H9 (cell line): ENCODE data around the gene AATK. TPM values are rescaled to one million over a fixed set of nuclear protein-coding genes. Genes with fewer than 3 reads are reported as not detected.

Experiments
- DNase-seq: peaks from one replicate; pipeline ENCODE4 v3.0.0-alpha.2; 2017
- H2AFZ ChIP-seq: one replicate; pipeline ENCODE4 v1.6.1; 2013; ENCODE audit warnings: mild to moderate bottlenecking, low read length, control low read depth, moderate library complexity
- H2AK5ac ChIP-seq: 2 replicates; pipeline ENCODE4 v1.6.1; 2013; ENCODE audit warnings: low read length, control low read depth, mixed read lengths; ENCODE audit not compliant: insufficient read length
- H2BK120ac ChIP-seq: one replicate; pipeline ENCODE4 v1.6.1; 2013; ENCODE audit warnings: low read depth, mild to moderate bottlenecking, low read length, control low read depth, inconsistent platforms; ENCODE audit not compliant: poor library complexity, severe bottlenecking
- H2BK12ac ChIP-seq: 2 replicates; pipeline ENCODE4 v1.6.1; 2013; ENCODE audit warnings: low read length, control low read depth, mixed read lengths, low read depth; ENCODE audit not compliant: insufficient read length
- H2BK15ac ChIP-seq: 2 replicates; pipeline ENCODE4 v1.6.1; 2013; ENCODE audit warnings: low read depth, low read length, control low read depth
- H2BK20ac ChIP-seq: one replicate; pipeline ENCODE4 v1.6.1; 2013; ENCODE audit warnings: low read depth, mild to moderate bottlenecking, low read length, control low read depth, inconsistent platforms; ENCODE audit not compliant: poor library complexity, severe bottlenecking
- H2BK5ac ChIP-seq: 2 replicates; pipeline ENCODE4 v1.6.1; 2013; ENCODE audit warnings: low read length, control low read depth, mixed read lengths; ENCODE audit not compliant: insufficient read length
- H3K14ac ChIP-seq: 2 replicates; pipeline ENCODE4 v1.6.1; 2013; ENCODE audit warnings: low read length, control low read depth; ENCODE audit not compliant: insufficient read depth
- H3K18ac ChIP-seq: 2 replicates; pipeline ENCODE4 v1.6.1; 2013; ENCODE audit warnings: low read depth, mild to moderate bottlenecking, mixed read lengths, low read length, control low read depth; ENCODE audit not compliant: insufficient read length
- H3K23ac ChIP-seq: 2 replicates; pipeline ENCODE4 v1.6.1; 2013; ENCODE audit warnings: low read length, control low read depth, mixed read lengths, low read depth; ENCODE audit not compliant: insufficient read length
- H3K23me2 ChIP-seq: 2 replicates; pipeline ENCODE4 v1.6.1; 2013; ENCODE audit warnings: low read depth, mild to moderate bottlenecking, mixed read lengths, low read length, control low read depth; ENCODE audit not compliant: insufficient read length, poor library complexity, severe bottlenecking
- H3K27ac ChIP-seq: 2 replicates; pipeline ENCODE4 v1.5.1; 2013; ENCODE audit warnings: low read length, control low read depth, mixed read lengths, low read depth; ENCODE audit not compliant: insufficient read length
- H3K27me3 ChIP-seq: 2 replicates; pipeline ENCODE4 v1.6.1; 2013; ENCODE audit warnings: low read length, control low read depth, inconsistent platforms; ENCODE audit not compliant: insufficient read depth
- H3K4ac ChIP-seq: 2 replicates; pipeline ENCODE4 v1.6.1; 2013; ENCODE audit warnings: low read depth, mild to moderate bottlenecking, control low read depth, inconsistent platforms, low read length, moderate library complexity
- H3K4me1 ChIP-seq: 2 replicates; pipeline ENCODE4 v1.6.1; 2013; ENCODE audit warnings: low read length, control low read depth, inconsistent platforms; ENCODE audit not compliant: insufficient read depth
- H3K4me2 ChIP-seq: 2 replicates; pipeline ENCODE4 v1.6.1; 2013; ENCODE audit warnings: low read length, control low read depth, mixed read lengths; ENCODE audit not compliant: insufficient read length, insufficient read depth
- H3K56ac ChIP-seq: 2 replicates; pipeline ENCODE4 v1.6.1; 2013; ENCODE audit warnings: low read depth, mild to moderate bottlenecking, mixed read lengths, low read length, control low read depth; ENCODE audit not compliant: insufficient read length
- H3K79me1 ChIP-seq: 2 replicates; pipeline ENCODE4 v1.6.1; 2013; ENCODE audit warnings: low read depth, mild to moderate bottlenecking, moderate library complexity, low read length, control low read depth, inconsistent platforms; ENCODE audit not compliant: insufficient read depth, poor library complexity, severe bottlenecking
- H3K79me2 ChIP-seq: 2 replicates; pipeline ENCODE4 v1.6.1; 2013; ENCODE audit warnings: low read length, control low read depth, inconsistent platforms; ENCODE audit not compliant: insufficient read depth
- H3K9ac ChIP-seq: 2 replicates; pipeline ENCODE4 v1.6.1; 2013; ENCODE audit warnings: low read length, control low read depth, mixed read lengths; ENCODE audit not compliant: insufficient read length; ENCODE audit errors: extremely low read depth
- H3K9me3 ChIP-seq: one replicate; pipeline ENCODE4 v1.6.1; 2013; ENCODE audit warnings: low read depth, low read length, inconsistent platforms; ENCODE audit not compliant: control insufficient read depth
- H3T11ph ChIP-seq: one replicate; pipeline ENCODE4 v1.6.1; 2013; ENCODE audit warnings: mild to moderate bottlenecking, low read length, control low read depth, inconsistent platforms
- H4K20me1 ChIP-seq: one replicate; pipeline ENCODE4 v1.6.1; 2013; ENCODE audit not compliant: control insufficient read depth, insufficient read length, insufficient read depth
- H4K5ac ChIP-seq: 2 replicates; pipeline ENCODE4 v1.6.1; 2013; ENCODE audit warnings: low read depth, mild to moderate bottlenecking, mixed read lengths, low read length, control low read depth; ENCODE audit not compliant: insufficient read length
- H4K8ac ChIP-seq: replicated peaks from 2 replicates; pipeline ENCODE4 v1.6.1; 2013; ENCODE audit warnings: low read length, control low read depth, mixed read lengths, low read depth; ENCODE audit not compliant: insufficient read length
- H4K91ac ChIP-seq: 2 replicates; pipeline ENCODE4 v1.6.1; 2013; ENCODE audit warnings: low read depth, mild to moderate bottlenecking, moderate library complexity, mixed read lengths, low read length, control low read depth; ENCODE audit not compliant: insufficient read length
- H3K27ac Mint-ChIP-seq, 3 experiments: 2 replicates in 2 of 3; 3 replicates in 1 of 3; pipeline ENCODE4 v1.8.0; 2020 to 2021; ENCODE audit warnings: mixed read lengths in 3 of 3, mild to moderate bottlenecking in 1 of 3, moderate library complexity in 1 of 3
- H3K27me3 Mint-ChIP-seq: 2 replicates; pipeline ENCODE4 v1.8.0; 2021; ENCODE audit warnings: low read depth, mild to moderate bottlenecking, moderate library complexity, mixed read lengths
- H3K36me3 Mint-ChIP-seq, 3 experiments: 2 replicates in 2 of 3; 3 replicates in 1 of 3; pipeline ENCODE4 v1.8.0; 2020 to 2021; ENCODE audit warnings: low read depth in 3 of 3, mixed read lengths in 3 of 3; ENCODE audit not compliant: insufficient read depth in 1 of 3
- H3K4me1 Mint-ChIP-seq, 2 experiments: 2 replicates each; pipeline ENCODE4 v1.8.0; 2020; ENCODE audit warnings: mixed read lengths in 2 of 2
- H3K4me3 Mint-ChIP-seq, 2 experiments: 2 replicates in 1 of 2; 3 replicates in 1 of 2; pipeline ENCODE4 v1.8.0; 2020 to 2021; ENCODE audit warnings: mild to moderate bottlenecking in 2 of 2, mixed read lengths in 2 of 2, moderate library complexity in 1 of 2
- H3K9me3 Mint-ChIP-seq, 2 experiments: 2 replicates in 1 of 2; 3 replicates in 1 of 2; pipeline ENCODE4 v1.8.0; 2020; ENCODE audit warnings: mild to moderate bottlenecking in 2 of 2, mixed read lengths in 2 of 2, moderate library complexity in 1 of 2
- WGBS: extraction: QIAGEN DNeasy Blood & Tissue Kit; methylation state at CpG from one replicate; pipeline ENCODE4 v1.1.7; 2013; ENCODE audit warnings: missing lambda C conversion rate, low lambda C conversion rate, mixed read lengths; ENCODE audit not compliant: insufficient read length; ENCODE audit errors: extremely low coverage; 5-methylcytosine and 5-hydroxymethylcytosine counted together
- total RNA-seq: library from RNA; stranded (reverse); gene quantifications from 2 replicates; pipeline ENCODE4 v1.2.1, GENCODE V29; 2021
- TF ChIP-seq, protein P1 (sequence below): fragments of 200-600 bp; sonication (generic); conservative IDR thresholded peaks from 3 replicates; pipeline ENCODE4 v1.8.0; 2021; ENCODE audit warnings: antibody characterized with exemption, mild to moderate bottlenecking

Gene AATK
- total RNA-seq, 1 experiment from 2014 or later: 2.4 TPM

DNA sequence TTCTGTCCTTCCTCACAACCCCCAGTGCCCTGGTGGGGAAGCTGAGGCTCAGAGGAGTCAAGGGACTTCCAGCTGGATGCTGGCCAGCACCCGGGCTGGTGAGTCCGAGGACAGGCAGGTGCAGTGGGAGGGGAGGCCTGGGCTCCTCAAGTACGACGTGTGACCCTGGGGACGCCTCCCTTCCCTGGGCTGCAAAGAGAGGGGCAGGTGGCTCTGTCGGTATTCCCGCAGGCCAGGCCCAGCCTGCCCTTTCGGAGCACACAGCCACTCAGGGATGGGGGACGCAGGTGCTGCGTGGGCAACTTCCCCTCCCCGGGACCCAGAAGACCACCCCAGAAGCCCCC is 33.9 kb downstream of the AATK start:
- H3K4me3 Mint-ChIP-seq: no peak overlapping the region
- no peaks in the 10 kb centered on the region for H3K79me1 ChIP-seq
- H2AK5ac ChIP-seq: no peak overlapping the region
- H3K14ac ChIP-seq: no peak overlapping the region
- H3K23me2 ChIP-seq: no peaks in the 10 kb centered on the region
- no peak overlapping the region for H3K4me2 ChIP-seq
- H3K27me3 Mint-ChIP-seq: no peaks in the 10 kb centered on the region
- H3K27me3 ChIP-seq: no peaks in the 10 kb centered on the region
- H3K79me2 ChIP-seq: no peaks in the 10 kb centered on the region
- no peak overlapping the region for H3K56ac ChIP-seq
- H2BK12ac ChIP-seq: no peak overlapping the region
- DNase-seq: no peak
- no peaks in the 10 kb centered on the region for H3K9me3 Mint-ChIP-seq
- H4K8ac ChIP-seq: no peak overlapping the region
- H3K4me1 Mint-ChIP-seq: peaks cover 0 to 10% of the 10 kb centered on the region in 2 experiments; a peak in 2 of 4 replicates
- no peaks in the 10 kb centered on the region for H3K36me3 Mint-ChIP-seq
- no peak overlapping the region for H3K27ac Mint-ChIP-seq
- H2BK15ac ChIP-seq: no peak overlapping the region
- no peaks in the 10 kb centered on the region for H3K4me1 ChIP-seq
- H3K4ac ChIP-seq: no peak overlapping the region
- H3K23ac ChIP-seq: no peak overlapping the region
- no peak overlapping the region for H3T11ph ChIP-seq
- no CpG with 5 or more reads among the region's 11 CpGs for WGBS
- no peak overlapping the region for H2BK120ac ChIP-seq
- no peak overlapping the region for H4K5ac ChIP-seq
- TF ChIP-seq, protein P1, sequence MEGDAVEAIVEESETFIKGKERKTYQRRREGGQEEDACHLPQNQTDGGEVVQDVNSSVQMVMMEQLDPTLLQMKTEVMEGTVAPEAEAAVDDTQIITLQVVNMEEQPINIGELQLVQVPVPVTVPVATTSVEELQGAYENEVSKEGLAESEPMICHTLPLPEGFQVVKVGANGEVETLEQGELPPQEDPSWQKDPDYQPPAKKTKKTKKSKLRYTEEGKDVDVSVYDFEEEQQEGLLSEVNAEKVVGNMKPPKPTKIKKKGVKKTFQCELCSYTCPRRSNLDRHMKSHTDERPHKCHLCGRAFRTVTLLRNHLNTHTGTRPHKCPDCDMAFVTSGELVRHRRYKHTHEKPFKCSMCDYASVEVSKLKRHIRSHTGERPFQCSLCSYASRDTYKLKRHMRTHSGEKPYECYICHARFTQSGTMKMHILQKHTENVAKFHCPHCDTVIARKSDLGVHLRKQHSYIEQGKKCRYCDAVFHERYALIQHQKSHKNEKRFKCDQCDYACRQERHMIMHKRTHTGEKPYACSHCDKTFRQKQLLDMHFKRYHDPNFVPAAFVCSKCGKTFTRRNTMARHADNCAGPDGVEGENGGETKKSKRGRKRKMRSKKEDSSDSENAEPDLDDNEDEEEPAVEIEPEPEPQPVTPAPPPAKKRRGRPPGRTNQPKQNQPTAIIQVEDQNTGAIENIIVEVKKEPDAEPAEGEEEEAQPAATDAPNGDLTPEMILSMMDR: no peak
- H2AFZ ChIP-seq: no peak overlapping the region
- no peaks in the 10 kb centered on the region for H3K9me3 ChIP-seq
- no peak overlapping the region for H2BK5ac ChIP-seq
- H3K27ac ChIP-seq: no peak overlapping the region
- no peak overlapping the region for H3K9ac ChIP-seq
- no peak overlapping the region for H2BK20ac ChIP-seq
- H4K91ac ChIP-seq: no peak overlapping the region
- no peak overlapping the region for H3K18ac ChIP-seq
- no peaks in the 10 kb centered on the region for H4K20me1 ChIP-seq
